ENCODE measurements around the gene FBXO46. TPM values are rescaled to one million over a fixed set of nuclear protein-coding genes. Genes with fewer than 3 reads are reported as not detected.

Gene FBXO46
- total RNA-seq, 2 experiments from 2014 or later = 32.6 to 33.9 TPM

- Mint-ChIP-seq H3K4me3 (peak overlapping the region; percentile 93), H3K9me3 (ENCODE audit: insufficient read depth) (no peaks in the 10 kb centered on the region), H3K27me3 (ENCODE audit: low read depth) (no peaks in the 10 kb centered on the region), H3K27ac (peak overlapping the region; percentile 89), H3K4me1 (ENCODE audit: low read depth) (peaks cover 38% of the 10 kb centered on the region), H3K36me3 (ENCODE audit: low read depth) (peaks cover 36% of the 10 kb centered on the region)
- ChIA-PET POLR2A (interaction anchor here (0.6 to 3.4 kb wide), 13 partner anchors 9 to 634 kb away, joined by 3 to 22 read pairs (median 4); partner anchors contain the start of genes FBXO46, QPCTL, SIX5 and SNRPD2), CTCF (interaction anchor here (0.6 to 6.1 kb wide), 16 partner anchors 13 to 239 kb away, joined by 3 to 101 read pairs (median 4); partner anchors contain the start of genes DMWD, FBXO46, QPCTL and SIX5)
- DNase-seq (peak; percentile 99), ATAC-seq (peak; percentile 99)
These were observed 13.3 kb downstream of the FBXO46 start for GRCh38 chr19:45717131-45717982.

- H3K27me3 Mint-ChIP-seq (ENCODE audit: low read depth) = no peaks in the 10 kb centered on the region
- peak overlapping the region; percentile 89 for H3K27ac Mint-ChIP-seq
- ChIA-PET POLR2A (interaction anchor here (0.6 to 3.4 kb wide), 12 partner anchors 10 to 146 kb away, joined by 3 to 22 read pairs (median 4); partner anchors contain the start of genes FBXO46, QPCTL, SIX5 and SNRPD2), CTCF (interaction anchor here (0.8 to 6.1 kb wide), 17 partner anchors 9 to 238 kb away, joined by 3 to 101 read pairs (median 4); partner anchors contain the start of genes DMWD, FBXO46, QPCTL and SIX5)
- peaks cover 36% of the 10 kb centered on the region for H3K36me3 Mint-ChIP-seq (ENCODE audit: low read depth)
- no peak for DNase-seq
- no peak for ATAC-seq
- peaks cover 36% of the 10 kb centered on the region for H3K4me1 Mint-ChIP-seq (ENCODE audit: low read depth)
- no peaks in the 10 kb centered on the region for H3K9me3 Mint-ChIP-seq (ENCODE audit: insufficient read depth)
- peak overlapping the region; percentile 93 for H3K4me3 Mint-ChIP-seq
These were observed 14.2 kb downstream of the FBXO46 start for GRCh38 chr19:45716359-45717130.

- DNase-seq (no peak), ATAC-seq (no peak)
- Mint-ChIP-seq H3K9me3 (ENCODE audit: insufficient read depth) (no peaks in the 10 kb centered on the region), H3K4me1 (ENCODE audit: low read depth) (peaks cover 36% of the 10 kb centered on the region), H3K4me3 (no peak overlapping the region), H3K27ac (no peak overlapping the region), H3K36me3 (ENCODE audit: low read depth) (peaks cover 37% of the 10 kb centered on the region), H3K27me3 (ENCODE audit: low read depth) (no peaks in the 10 kb centered on the region)
- ChIA-PET POLR2A (no interaction called here), CTCF (interaction anchor here (1.5 to 6.1 kb wide), 2 partner anchors 15 to 23 kb away, joined by 4 to 101 read pairs; partner anchors contain the start of genes FBXO46, QPCTL and SNRPD2)
These were observed 15.6 kb downstream of the FBXO46 start for GRCh38 chr19:45715139-45715538.

GRCh38 chr19:45713141-45713540 lies 17.6 kb downstream of the FBXO46 start:
- ATAC-seq (no peak), DNase-seq (no peak)
- H3K4me1 Mint-ChIP-seq (ENCODE audit: low read depth) = peaks cover 24% of the 10 kb centered on the region
- ChIA-PET POLR2A (no interaction called here), CTCF (interaction anchor here (6.1 kb wide), 1 partner anchor 21 kb away, joined by 101 read pairs; the partner anchor contains the start of genes QPCTL and SNRPD2)
- H3K4me3 Mint-ChIP-seq = no peak overlapping the region
- H3K27me3 Mint-ChIP-seq (ENCODE audit: low read depth) = no peaks in the 10 kb centered on the region
- H3K36me3 Mint-ChIP-seq (ENCODE audit: low read depth) = peaks cover 26% of the 10 kb centered on the region
- no peak overlapping the region for H3K27ac Mint-ChIP-seq
- no peaks in the 10 kb centered on the region for H3K9me3 Mint-ChIP-seq (ENCODE audit: insufficient read depth)

- CTCF ChIA-PET = no interaction called here
These were observed 18.0 kb downstream of the FBXO46 start for GRCh38 chr19:45712699-45713067.

GRCh38 chr19:45711851-45712698 lies 18.6 kb downstream of the FBXO46 start:
- ATAC-seq = no peak
- Mint-ChIP-seq H3K4me1 (ENCODE audit: low read depth) (peaks cover 20% of the 10 kb centered on the region), H3K9me3 (ENCODE audit: insufficient read depth) (no peaks in the 10 kb centered on the region), H3K27me3 (ENCODE audit: low read depth) (no peaks in the 10 kb centered on the region), H3K27ac (no peak overlapping the region), H3K36me3 (ENCODE audit: low read depth) (peaks cover 23% of the 10 kb centered on the region), H3K4me3 (no peak overlapping the region)
- ChIA-PET CTCF (interaction anchor here (1.8 kb wide), 1 partner anchor 19 kb away, joined by 9 read pairs; the partner anchor contains the start of gene QPCTL), POLR2A (no interaction called here)
- DNase-seq = no peak

More at GRCh38 chr19:45712699-45713067, 18.0 kb downstream of the FBXO46 start:
- no peaks in the 10 kb centered on the region for H3K9me3 Mint-ChIP-seq (ENCODE audit: insufficient read depth)
- ATAC-seq = no peak
- H3K27me3 Mint-ChIP-seq (ENCODE audit: low read depth) = no peaks in the 10 kb centered on the region
- peaks cover 23% of the 10 kb centered on the region for H3K36me3 Mint-ChIP-seq (ENCODE audit: low read depth)
- H3K4me3 Mint-ChIP-seq = no peak overlapping the region
- DNase-seq = no peak
- no peak overlapping the region for H3K27ac Mint-ChIP-seq
- POLR2A ChIA-PET = no interaction called here
- peaks cover 20% of the 10 kb centered on the region for H3K4me1 Mint-ChIP-seq (ENCODE audit: low read depth)

GRCh38 chr19:45710356-45711130 lies 20.2 kb downstream of the FBXO46 start:
- ChIA-PET CTCF (interaction anchor here (1.8 kb wide), 1 partner anchor 17 kb away, joined by 9 read pairs; the partner anchor contains the start of gene QPCTL), POLR2A (interaction anchor here (0.5 to 1.0 kb wide), 2 partner anchors 18 to 901 kb away, joined by 3 to 4 read pairs; partner anchors contain the start of genes QPCTL and SNRPD2)
- H3K4me3 Mint-ChIP-seq = no peak overlapping the region
- H3K4me1 Mint-ChIP-seq (ENCODE audit: low read depth) = peaks cover 9% of the 10 kb centered on the region
- H3K9me3 Mint-ChIP-seq (ENCODE audit: insufficient read depth) = no peaks in the 10 kb centered on the region
- DNase-seq (no peak), ATAC-seq (no peak)
- no peak overlapping the region for H3K27ac Mint-ChIP-seq
- H3K27me3 Mint-ChIP-seq (ENCODE audit: low read depth) = no peaks in the 10 kb centered on the region
- H3K36me3 Mint-ChIP-seq (ENCODE audit: low read depth) = peaks cover 23% of the 10 kb centered on the region

- no peak overlapping the region for H3K27ac Mint-ChIP-seq
- peaks cover 24% of the 10 kb centered on the region for H3K36me3 Mint-ChIP-seq (ENCODE audit: low read depth)
- H3K4me3 Mint-ChIP-seq = no peak overlapping the region
- ChIA-PET POLR2A (interaction anchor here (1.5 kb wide), 1 partner anchor 11 kb away, joined by 6 read pairs; no protein-coding TSS in a partner anchor), CTCF (interaction anchor here (1.4 to 5.7 kb wide), 2 partner anchors 12 to 64 kb away, joined by 3 to 43 read pairs; partner anchors contain the start of gene QPCTL)
- H3K4me1 Mint-ChIP-seq (ENCODE audit: low read depth) = peaks cover 8% of the 10 kb centered on the region
- ATAC-seq = no peak
- no peaks in the 10 kb centered on the region for H3K9me3 Mint-ChIP-seq (ENCODE audit: insufficient read depth)
- no peaks in the 10 kb centered on the region for H3K27me3 Mint-ChIP-seq (ENCODE audit: low read depth)
- no peak for DNase-seq
These were observed 24.8 kb downstream of the FBXO46 start for GRCh38 chr19:45705710-45706415.

- Mint-ChIP-seq H3K36me3 (ENCODE audit: low read depth) (peaks cover 18% of the 10 kb centered on the region), H3K4me3 (no peak overlapping the region), H3K4me1 (ENCODE audit: low read depth) (peaks cover 8% of the 10 kb centered on the region), H3K27me3 (ENCODE audit: low read depth) (no peaks in the 10 kb centered on the region), H3K9me3 (ENCODE audit: insufficient read depth) (no peaks in the 10 kb centered on the region), H3K27ac (no peak overlapping the region)
- ChIA-PET POLR2A (no interaction called here), CTCF (interaction anchor here (5.7 kb wide), 1 partner anchor 12 kb away, joined by 43 read pairs; the partner anchor contains the start of gene QPCTL)
- DNase-seq = no peak
- ATAC-seq = no peak
These were observed 25.6 kb downstream of the FBXO46 start for GRCh38 chr19:45705115-45705514.

GRCh38 chr19:45701676-45702075 lies 29.0 kb downstream of the FBXO46 start:
- ChIA-PET CTCF (interaction anchor here (0.6 to 5.7 kb wide), 4 partner anchors 8 to 223 kb away, joined by 3 to 43 read pairs (median 4); partner anchors contain the start of gene QPCTL), POLR2A (interaction anchor here (0.8 kb wide), 1 partner anchor 16 kb away, joined by 3 read pairs; no protein-coding TSS in a partner anchor)
- Mint-ChIP-seq H3K27me3 (ENCODE audit: low read depth) (no peaks in the 10 kb centered on the region), H3K36me3 (ENCODE audit: low read depth) (peaks cover 15% of the 10 kb centered on the region), H3K4me1 (ENCODE audit: low read depth) (peaks cover 7% of the 10 kb centered on the region), H3K9me3 (ENCODE audit: insufficient read depth) (no peaks in the 10 kb centered on the region), H3K4me3 (no peak overlapping the region), H3K27ac (no peak overlapping the region)
- ATAC-seq = no peak
- DNase-seq = no peak
